Prostate gland (tissue), 2 donors: ENCODE results near the gene EPHB4.
"Not testable (repeated sequence)": the region's sequence is repeated elsewhere in the genome, so short reads cannot be mapped to it uniquely, and the experiment has no call there.

ENCODE experiments used
- CTCF ChIP-seq, 4 experiments: fragments of 200-600 bp in 2 of 4; fragments of 450-650 bp in 2 of 4; sonication (generic) in 2 of 4; IDR thresholded peaks; 1 replicate in 3 of 4; 2 replicates in 1 of 4; pipeline ENCODE4 v1.5.1; 2016 to 2019; ENCODE audit warnings: antibody characterized with exemption in 4 of 4, mild to moderate bottlenecking in 2 of 4, moderate library complexity in 2 of 4
- POLR2AphosphoS5 ChIP-seq: sonication (generic); formaldehyde crosslinking; IDR thresholded peaks from one replicate; pipeline ENCODE4 v1.6.1; 2017; ENCODE audit warnings: antibody characterized with exemption

- TF ChIP-seq CTCF (IDR thresholded peaks at IDR 0.05); POLR2AphosphoS5: not testable (repeated sequence)
Observed at GRCh38 chr7:100854899-100855298, 27.6 kb upstream of the EPHB4 start.
